Epithelial cell of esophagus (primary cell): ENCODE data around the gene NPPC.
"Not testable (repeated sequence)": the region's sequence is repeated elsewhere in the genome, so short reads cannot be mapped to it uniquely, and the experiment has no call there.

Experiments
- DNase-seq: peaks from one replicate; pipeline ENCODE4 v3.0.0; 2010; ENCODE audit warnings: low read depth
- H3K4me3 ChIP-seq: 2 replicates; pipeline ENCODE4 v1.5.1; 2011; ENCODE audit warnings: mild to moderate bottlenecking, low read length, control low read depth
- TF ChIP-seq, protein P1 (sequence below): IDR thresholded peaks from 2 replicates; pipeline ENCODE4 v1.5.1; 2011; ENCODE audit warnings: low read depth, mild to moderate bottlenecking, low read length, control low read depth, inconsistent platforms; ENCODE audit not compliant: insufficient read depth; ENCODE audit errors: missing control alignments

NPPC gene

GRCh38 chr2:231890896-231891513 is 35.2 kb downstream of the NPPC start:
- peak; percentile 68 for DNase-seq
- TF ChIP-seq, protein P1, sequence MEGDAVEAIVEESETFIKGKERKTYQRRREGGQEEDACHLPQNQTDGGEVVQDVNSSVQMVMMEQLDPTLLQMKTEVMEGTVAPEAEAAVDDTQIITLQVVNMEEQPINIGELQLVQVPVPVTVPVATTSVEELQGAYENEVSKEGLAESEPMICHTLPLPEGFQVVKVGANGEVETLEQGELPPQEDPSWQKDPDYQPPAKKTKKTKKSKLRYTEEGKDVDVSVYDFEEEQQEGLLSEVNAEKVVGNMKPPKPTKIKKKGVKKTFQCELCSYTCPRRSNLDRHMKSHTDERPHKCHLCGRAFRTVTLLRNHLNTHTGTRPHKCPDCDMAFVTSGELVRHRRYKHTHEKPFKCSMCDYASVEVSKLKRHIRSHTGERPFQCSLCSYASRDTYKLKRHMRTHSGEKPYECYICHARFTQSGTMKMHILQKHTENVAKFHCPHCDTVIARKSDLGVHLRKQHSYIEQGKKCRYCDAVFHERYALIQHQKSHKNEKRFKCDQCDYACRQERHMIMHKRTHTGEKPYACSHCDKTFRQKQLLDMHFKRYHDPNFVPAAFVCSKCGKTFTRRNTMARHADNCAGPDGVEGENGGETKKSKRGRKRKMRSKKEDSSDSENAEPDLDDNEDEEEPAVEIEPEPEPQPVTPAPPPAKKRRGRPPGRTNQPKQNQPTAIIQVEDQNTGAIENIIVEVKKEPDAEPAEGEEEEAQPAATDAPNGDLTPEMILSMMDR = no peak

GRCh38 chr2:231887756-231888155 is 38.4 kb downstream of the NPPC start:
- TF ChIP-seq, protein P1 = no peak
- no peak overlapping the region for H3K4me3 ChIP-seq
- DNase-seq = no peak

More at GRCh38 chr2:231890896-231891513, 35.2 kb downstream of the NPPC start:
- no peak overlapping the region for H3K4me3 ChIP-seq

DNA sequence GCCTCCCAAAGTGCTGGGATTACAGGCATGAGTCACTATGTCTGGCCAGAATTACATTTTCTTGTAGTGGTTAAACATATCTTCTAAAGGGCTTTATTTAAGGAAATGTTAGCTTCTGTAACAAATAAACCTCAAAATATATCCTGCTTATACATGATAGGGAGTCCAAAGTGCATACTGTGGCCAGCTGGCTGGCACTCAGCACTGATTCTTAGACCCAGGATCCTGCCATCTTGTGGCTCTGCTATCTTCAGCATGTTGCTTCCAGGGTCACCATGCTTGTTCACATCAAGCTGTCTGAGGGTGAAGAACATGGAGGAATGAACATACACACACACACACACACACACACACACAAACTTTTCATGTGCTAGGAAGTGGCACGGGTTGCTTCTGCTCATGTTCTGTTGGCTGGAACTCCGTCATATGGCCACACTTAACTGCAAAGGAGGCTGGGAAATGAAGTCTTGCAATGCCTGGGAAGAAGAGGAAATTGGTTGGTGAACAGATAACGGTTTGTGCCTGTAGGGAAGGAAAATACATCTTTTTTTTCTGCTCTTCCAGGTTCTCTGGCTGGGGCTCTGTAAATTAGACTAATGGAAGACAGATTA is 40.0 kb downstream of the NPPC start:
- no peak overlapping the region for H3K4me3 ChIP-seq
- no peak for DNase-seq
- TF ChIP-seq, protein P1 = no peak

DNA sequence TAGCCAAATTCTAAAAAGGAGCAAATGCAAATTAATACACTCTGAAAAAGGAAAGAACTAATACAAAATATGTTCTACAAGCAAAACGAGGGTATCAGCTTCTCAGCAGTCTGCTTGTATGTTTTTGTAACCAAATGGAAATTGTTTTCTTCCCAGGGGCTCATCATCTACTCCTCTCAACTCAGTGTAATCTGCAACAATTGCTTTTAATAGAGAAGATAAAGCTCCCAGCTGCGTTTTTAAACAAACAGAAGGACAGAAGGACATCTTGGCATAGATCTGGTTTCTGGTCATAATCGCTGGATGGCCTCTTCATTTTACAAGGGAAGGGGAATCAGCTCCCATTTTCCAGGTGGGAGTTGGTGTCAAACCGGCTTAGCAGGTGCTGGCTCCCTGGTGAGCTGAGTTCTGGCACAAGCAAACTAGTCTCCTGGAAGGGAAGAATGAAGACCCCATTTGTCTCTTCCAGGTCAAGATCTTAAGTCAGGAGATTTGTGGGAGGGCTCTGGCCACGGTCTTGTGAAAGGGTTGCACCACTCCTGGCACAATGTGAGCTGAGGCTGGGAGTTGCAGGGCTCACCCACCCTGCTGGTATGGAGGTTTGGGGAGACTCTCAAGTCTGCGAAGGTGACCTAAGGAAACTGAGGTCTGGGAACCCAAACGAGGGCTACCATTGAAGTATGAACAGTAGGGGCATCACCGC is 41.6 kb downstream of the NPPC start:
- DNase-seq = no peak
- TF ChIP-seq, protein P1 = no peak
- H3K4me3 ChIP-seq = no peak overlapping the region

DNA sequence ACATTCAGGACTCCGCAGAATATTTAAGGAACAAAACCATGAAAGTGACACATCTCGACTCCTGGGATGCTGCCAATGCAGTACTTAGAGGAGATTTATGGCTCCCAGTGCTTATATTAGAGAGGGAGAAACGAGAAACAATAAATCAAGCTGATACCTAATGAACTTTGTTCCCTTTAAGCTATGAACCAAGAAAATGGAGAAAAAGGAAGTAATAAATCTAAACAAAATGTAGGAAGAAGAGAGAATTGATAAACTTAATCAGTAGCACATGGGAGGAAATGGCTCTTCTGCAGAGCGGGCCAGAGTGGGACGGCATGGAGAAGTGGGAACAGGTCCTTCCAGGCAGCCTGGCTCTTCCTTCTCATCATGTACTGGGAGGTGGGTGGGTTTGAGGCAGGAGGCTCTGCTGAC is 42.7 kb downstream of the NPPC start:
- TF ChIP-seq, protein P1 = no peak

DNA sequence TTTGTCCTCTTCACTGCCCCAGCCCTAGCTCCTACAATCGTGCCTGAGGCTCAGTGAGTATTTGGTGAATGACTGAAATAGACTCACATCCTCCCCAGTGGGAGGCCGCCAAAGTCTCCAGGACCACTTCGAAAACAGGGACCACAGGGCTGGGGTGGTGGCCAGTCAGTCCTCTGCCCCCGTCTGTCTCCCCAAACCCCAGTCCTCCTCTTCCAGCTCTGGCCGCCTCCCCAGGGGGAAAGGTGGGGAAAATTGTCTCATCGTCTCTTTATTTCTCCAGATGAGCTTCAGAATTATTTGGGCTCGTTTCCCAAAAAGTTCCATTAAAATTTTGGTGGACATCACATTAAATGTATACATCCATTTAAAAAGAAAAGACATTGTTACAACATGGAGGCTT is 43.5 kb downstream of the NPPC start:
- TF ChIP-seq, protein P1 = no peak
- no peak overlapping the region for H3K4me3 ChIP-seq
- DNase-seq = no peak

More for the DNA sequence above, 42.7 kb downstream of the NPPC start:
- no peak overlapping the region for H3K4me3 ChIP-seq
- no peak for DNase-seq

- DNase-seq, H3K4me3 ChIP-seq: not testable (repeated sequence)
Measured at GRCh38 chr2:231880371-231880770, 45.8 kb downstream of the NPPC start.
